Smooth muscle cell (in vitro differentiated cells): Measurements from ENCODE around the gene POLR1H. TPM values are rescaled to one million over a fixed set of nuclear protein-coding genes. Genes with fewer than 3 reads are reported as not detected.

Experiments
- DNase-seq: peaks from one replicate; lab custom pipeline; 2025; ENCODE audit not compliant: unreplicated experiment; lab: John Stamatoyannopoulos, UW
- H2AFZ ChIP-seq: fragments of 200-600 bp; sonication (generic); 2 replicates; pipeline ENCODE4 v1.6.0; 2016; ENCODE audit warnings: antibody characterized with exemption, low read depth, mild to moderate bottlenecking
- H3F3A ChIP-seq: fragments of 200-600 bp; sonication (generic); 2 replicates; pipeline ENCODE4 v1.6.0; 2017; ENCODE audit warnings: antibody characterized with exemption, low read depth
- H3K27ac ChIP-seq: fragments of 200-600 bp; sonication (generic); 2 replicates; pipeline ENCODE4 v1.5.1; 2016; ENCODE audit warnings: low read depth, mild to moderate bottlenecking
- H3K27me3 ChIP-seq: fragments of 200-600 bp; sonication (generic); 2 replicates; pipeline ENCODE4 v1.6.1; 2016; ENCODE audit warnings: low read depth, mild to moderate bottlenecking
- H3K36me3 ChIP-seq: fragments of 200-600 bp; sonication (generic); 2 replicates; pipeline ENCODE4 v1.5.1; 2016; ENCODE audit warnings: low read depth
- H3K4me1 ChIP-seq: fragments of 200-600 bp; sonication (generic); 2 replicates; pipeline ENCODE4 v1.5.1; 2016; ENCODE audit warnings: low read depth
- H3K4me2 ChIP-seq: fragments of 200-600 bp; sonication (generic); 2 replicates; pipeline ENCODE4 v1.6.0; 2016; ENCODE audit warnings: mild to moderate bottlenecking
- H3K4me3 ChIP-seq: fragments of 200-600 bp; sonication (generic); 2 replicates; pipeline ENCODE4 v1.5.1; 2016; ENCODE audit warnings: mild to moderate bottlenecking
- H3K79me2 ChIP-seq: fragments of 200-600 bp; sonication (generic); 2 replicates; pipeline ENCODE4 v1.6.0; 2016; ENCODE audit warnings: low read depth, mild to moderate bottlenecking
- H3K9ac ChIP-seq: fragments of 200-600 bp; sonication (generic); 2 replicates; pipeline ENCODE4 v1.6.0; 2016; ENCODE audit warnings: low read depth
- H3K9me3 ChIP-seq: fragments of 200-600 bp; sonication (generic); replicated peaks from 2 replicates; pipeline ENCODE4 v1.5.1; 2016; ENCODE audit warnings: low read depth
- H4K20me1 ChIP-seq: fragments of 200-600 bp; sonication (generic); 2 replicates; pipeline ENCODE4 v1.6.0; 2016; ENCODE audit warnings: low read depth
- CTCF ChIP-seq: fragments of 200-600 bp; sonication (generic); IDR thresholded peaks from 2 replicates; pipeline ENCODE4 v1.5.1; 2017; ENCODE audit warnings: borderline replicate concordance, mild to moderate bottlenecking, antibody characterized with exemption; ENCODE audit not compliant: insufficient read depth, poor library complexity, severe bottlenecking
- WGBS: methylation state at CpG from one replicate; pipeline ENCODE4 v1.1.7; 2016; ENCODE audit warnings: low lambda C conversion rate; 5-methylcytosine and 5-hydroxymethylcytosine counted together
- polyA plus RNA-seq: library from polyadenylated mRNA; unstranded; fragments of >200 nt; fragmentation: Nextera tagmentation; extraction: Ambion mirVana; gene quantifications from 2 replicates; pipeline ENCODE4 v1.2.1, GENCODE V29; 2016
- total RNA-seq: library from RNA; depleted of rRNA; stranded (reverse); fragments of >200 nt; gene quantifications from 2 replicates; pipeline ENCODE4 v1.2.3, GENCODE V29; 2014

POLR1H gene
- total and polyA plus RNA-seq, 2 experiments from 2014 or later: 21.0 to 35.1 TPM

DNA sequence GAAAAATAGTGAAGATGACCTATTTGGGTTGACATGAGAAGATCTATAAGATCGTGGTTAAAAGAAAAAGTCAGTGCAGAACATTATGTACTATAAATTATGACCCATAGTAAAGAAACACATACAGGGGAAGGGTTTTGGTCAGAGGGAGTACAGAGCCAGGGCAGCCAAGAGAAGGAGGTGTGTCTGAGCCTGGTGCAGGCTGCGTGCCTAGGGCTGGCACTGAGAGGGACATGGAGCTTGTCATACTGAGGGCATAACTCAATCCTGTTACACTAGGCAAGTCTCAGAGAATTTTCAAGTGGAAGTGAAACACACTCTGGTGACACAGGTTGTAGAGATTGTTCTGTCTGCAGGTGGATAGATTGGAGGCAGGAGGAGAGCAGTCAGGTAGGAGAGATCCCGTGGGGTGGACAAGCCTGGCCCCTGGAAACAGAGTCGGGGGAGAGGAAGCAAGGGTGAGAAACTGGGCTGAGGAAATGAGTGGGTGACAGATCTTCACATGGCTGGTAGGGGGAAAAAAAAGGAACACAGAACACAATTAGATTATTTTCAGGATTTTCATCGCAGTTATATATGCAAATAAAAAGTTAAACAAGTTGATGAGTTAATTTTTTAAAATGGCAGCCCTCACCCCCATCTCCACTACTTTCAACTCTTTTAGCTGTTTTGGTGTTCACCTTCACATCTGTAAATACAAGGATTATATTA, 33.0 kb downstream of the POLR1H start:
- H3K27me3 ChIP-seq: peaks cover 71% of the 10 kb centered on the region
- H3K36me3 ChIP-seq: no peaks in the 10 kb centered on the region
- H3K9me3 ChIP-seq: no peaks in the 10 kb centered on the region
- DNase-seq: no peak
- 83% methylated on average over 5 of the region's 5 CpGs for WGBS
- H2AFZ ChIP-seq: no peak overlapping the region
- H3K9ac ChIP-seq: no peak overlapping the region
- H3F3A ChIP-seq: no peaks in the 10 kb centered on the region
- no peak overlapping the region for H3K4me3 ChIP-seq
- no peak overlapping the region for H3K27ac ChIP-seq
- H4K20me1 ChIP-seq: no peaks in the 10 kb centered on the region
- H3K79me2 ChIP-seq: no peaks in the 10 kb centered on the region
- TF ChIP-seq CTCF: no peak
- no peaks in the 10 kb centered on the region for H3K4me1 ChIP-seq
- no peak overlapping the region for H3K4me2 ChIP-seq

DNA sequence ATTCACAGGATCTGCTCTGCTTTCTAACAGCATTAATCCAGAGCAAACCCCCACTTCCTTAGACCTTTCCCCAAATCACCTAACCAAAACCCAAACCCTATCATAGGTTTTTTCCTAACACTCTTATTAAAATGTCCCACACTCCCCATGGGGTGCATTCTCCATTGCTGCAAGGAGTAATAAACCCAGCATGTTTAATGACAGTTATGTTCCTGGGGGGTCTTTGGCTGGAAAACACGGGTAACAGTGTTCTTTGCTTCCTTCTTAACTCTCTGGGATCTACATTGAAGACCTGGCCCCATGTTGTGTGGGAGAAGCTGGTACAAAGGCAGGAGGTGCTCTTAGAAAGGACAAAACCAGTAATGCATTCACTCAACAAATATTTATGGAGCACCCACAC, 35.8 kb downstream of the POLR1H start:
- no peaks in the 10 kb centered on the region for H4K20me1 ChIP-seq
- H3K9me3 ChIP-seq: no peaks in the 10 kb centered on the region
- no peak overlapping the region for H3K4me2 ChIP-seq
- H3K9ac ChIP-seq: no peak overlapping the region
- WGBS: 69% methylated on average over 1 of the region's 1 CpG
- no peaks in the 10 kb centered on the region for H3K36me3 ChIP-seq
- H3K27ac ChIP-seq: no peak overlapping the region
- peaks cover 12% of the 10 kb centered on the region for H3K4me1 ChIP-seq
- H3K4me3 ChIP-seq: no peak overlapping the region
- H3K27me3 ChIP-seq: peaks cover 83% of the 10 kb centered on the region
- H3K79me2 ChIP-seq: no peaks in the 10 kb centered on the region
- H2AFZ ChIP-seq: no peak overlapping the region
- no peaks in the 10 kb centered on the region for H3F3A ChIP-seq
- no peak for DNase-seq
- TF ChIP-seq CTCF: no peak

DNA sequence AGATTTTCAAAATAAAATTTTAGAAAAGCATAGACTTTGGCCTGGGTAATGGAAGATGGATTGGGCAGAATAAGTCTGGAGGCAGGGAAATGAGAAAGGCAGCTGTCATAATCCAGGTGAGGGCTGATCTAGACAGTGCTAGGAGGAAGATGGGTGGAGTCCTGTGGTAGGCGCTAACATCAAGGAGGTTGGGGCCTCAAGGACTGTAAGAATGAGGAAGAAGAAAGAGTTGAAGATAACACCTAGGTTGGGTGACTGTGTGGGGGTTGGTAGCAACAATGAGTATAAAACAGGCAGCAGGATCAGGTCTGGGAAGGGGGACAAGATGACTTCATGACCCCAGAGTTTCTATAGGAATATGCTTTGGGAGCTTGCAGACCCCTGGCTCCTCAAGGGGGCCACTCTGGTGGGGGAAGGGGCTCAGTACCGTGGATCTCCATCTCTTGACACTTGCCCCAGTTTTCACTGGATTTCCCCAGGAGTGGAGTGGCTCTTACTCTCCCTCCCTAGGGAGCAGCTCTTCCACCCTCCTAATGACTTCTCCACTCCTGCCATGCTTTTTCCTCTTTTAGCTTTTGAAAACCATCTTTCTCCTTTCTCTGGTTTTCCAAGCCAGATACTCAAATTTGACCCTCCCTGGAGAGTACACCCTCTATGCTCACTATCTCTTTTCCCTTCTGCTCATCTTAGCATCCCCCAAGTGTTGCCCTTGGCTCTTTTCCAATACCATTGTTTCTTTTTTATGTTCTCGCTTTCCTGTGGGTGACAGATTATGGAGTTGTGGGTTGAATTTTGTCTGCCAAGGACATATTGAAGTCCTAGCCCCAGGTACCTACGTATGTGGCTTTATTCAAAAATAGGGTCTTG, 37.1 kb downstream of the POLR1H start:
- TF ChIP-seq CTCF: no peak
- Histone ChIP-seq H3K27me3 (peaks cover 78% of the 10 kb centered on the region), H3K9ac (no peak overlapping the region), H4K20me1 (no peaks in the 10 kb centered on the region), H3K4me1 (peaks cover 12% of the 10 kb centered on the region), H3K4me3 (no peak overlapping the region), H2AFZ (no peak overlapping the region), H3K79me2 (no peaks in the 10 kb centered on the region), H3K9me3 (no peaks in the 10 kb centered on the region), H3K36me3 (no peaks in the 10 kb centered on the region), H3F3A (no peaks in the 10 kb centered on the region), H3K4me2 (no peak overlapping the region), H3K27ac (no peak overlapping the region)
- 62% methylated on average over 4 of the region's 4 CpGs for WGBS
- no peak for DNase-seq
